Muscle of leg (tissue), 11 donors: ENCODE measurements around the gene CATSPER2. TPM values are rescaled to one million over a fixed set of nuclear protein-coding genes. Genes with fewer than 3 reads are reported as not detected.
"Not testable (repeated sequence)": the region's sequence is repeated elsewhere in the genome, so short reads cannot be mapped to it uniquely, and the experiment has no call there.

Experiments used
- DNase-seq: peaks from one replicate; pipeline ENCODE4 v3.0.0; 2013
- H3K27ac ChIP-seq: one replicate; pipeline ENCODE4 v1.5.1; 2013; ENCODE audit warnings: mild to moderate bottlenecking, low read length, control low read depth
- H3K27me3 ChIP-seq: one replicate; pipeline ENCODE4 v1.6.1; 2013; ENCODE audit warnings: low read length; ENCODE audit not compliant: control insufficient read depth, insufficient read depth
- H3K36me3 ChIP-seq: one replicate; pipeline ENCODE4 v1.6.1; 2013; ENCODE audit warnings: low read length; ENCODE audit not compliant: control insufficient read depth, insufficient read depth
- H3K4me1 ChIP-seq: one replicate; pipeline ENCODE4 v1.6.1; 2013; ENCODE audit warnings: low read length; ENCODE audit not compliant: control insufficient read depth, insufficient read depth
- H3K4me3 ChIP-seq: one replicate; pipeline ENCODE4 v1.5.1; 2013; ENCODE audit warnings: low read length, control low read depth
- H3K9me3 ChIP-seq: replicated peaks from 2 replicates; pipeline ENCODE4 v1.6.1; 2013; ENCODE audit warnings: low read depth, low read length; ENCODE audit not compliant: control insufficient read depth
- WGBS: methylation state at CpG from one replicate; pipeline ENCODE4 v1.1.5; 2013; ENCODE audit warnings: missing lambda C conversion rate; ENCODE audit not compliant: insufficient coverage; 5-methylcytosine and 5-hydroxymethylcytosine counted together
- polyA plus RNA-seq, 8 donors: library from polyadenylated mRNA; unstranded; fragments of 120-200 nt; gene quantifications; one replicate each; pipeline versions ENCODE4 v1.2.1 to v1.2.3, GENCODE V29; 2013; ENCODE audit warnings: inconsistent platforms in 1 of 8, low replicate concordance in 1 of 8; ENCODE audit not compliant: insufficient read length in 8 of 8, insufficient read depth in 1 of 8
- total RNA-seq: library from RNA; stranded (reverse); fragments of 120-200 nt; gene quantifications from one replicate; pipeline ENCODE4 v1.2.4, GENCODE V29; 2013

CATSPER2 gene
- total and polyA plus RNA-seq, 9 donors, result 0.79 to 4.1 (median 1.2) TPM

GRCh38 chr15:43593328-43594190 lies 55.1 kb downstream of the CATSPER2 start, which contains the start of gene CKMT1B:
TSS of gene CKMT1B (plus strand) at chr15:43594027. CDS start at chr15:43594219, 192 bp downstream.
- not testable (repeated sequence) for H3K4me3 ChIP-seq, H3K36me3 ChIP-seq, H3K27me3 ChIP-seq, H3K9me3 ChIP-seq, H3K27ac ChIP-seq, DNase-seq, H3K4me1 ChIP-seq
- WGBS, result no CpG with 5 or more reads among the region's 43 CpGs

GRCh38 chr15:43592841-43593240 lies 55.8 kb downstream of the CATSPER2 start:
- not testable (repeated sequence) for H3K9me3 ChIP-seq
- WGBS, result no CpG with 5 or more reads among the region's 8 CpGs

GRCh38 chr15:43589778-43590466 lies 58.7 kb downstream of the CATSPER2 start, which contains the start of gene PPIP5K1:
TSS of gene PPIP5K1 (minus strand) at chr15:43590208. CDS start at chr15:43584504, 5,704 bp downstream.
- H3K36me3 ChIP-seq, result not testable (repeated sequence)
- WGBS, result no CpG with 5 or more reads among the region's 54 CpGs

More at GRCh38 chr15:43592841-43593240, 55.8 kb downstream of the CATSPER2 start:
- H3K4me1 ChIP-seq, H3K27ac ChIP-seq, H3K27me3 ChIP-seq, DNase-seq, H3K4me3 ChIP-seq, H3K36me3 ChIP-seq: not testable (repeated sequence)

More at GRCh38 chr15:43589778-43590466, 58.7 kb downstream of the CATSPER2 start, which contains the start of gene PPIP5K1:
- not testable (repeated sequence) for H3K27me3 ChIP-seq, H3K4me3 ChIP-seq, H3K4me1 ChIP-seq, DNase-seq, H3K9me3 ChIP-seq, H3K27ac ChIP-seq

Other genes starting within 250 kb of the CATSPER2 start
- 48.8 TPM for gene TP53BP1, start 155.7 kb downstream of the CATSPER2 start, total RNA-seq
- gene TP53BP1, start 155.7 kb downstream of the CATSPER2 start, polyA plus RNA-seq, result 10 to 100 TPM; 33.9 to 49.9 (median 45.9) TPM
- gene MAP1A, start 131.2 kb downstream of the CATSPER2 start, total RNA-seq, result 22.9 TPM
- 10 to 100 TPM; 23.8 to 56.2 (median 43.6) TPM for gene MAP1A, start 131.2 kb downstream of the CATSPER2 start, polyA plus RNA-seq
- 6.1 TPM for gene PPIP5K1, start 58.6 kb downstream of the CATSPER2 start, total RNA-seq
- 1 to 10 TPM; 5.9 to 9.9 (median 7.0) TPM for gene PPIP5K1, start 58.6 kb downstream of the CATSPER2 start, polyA plus RNA-seq
- not detected for gene CKMT1B, start 54.8 kb downstream of the CATSPER2 start, total RNA-seq
- 1 to 10 TPM in 1 of 8 donors, under 1 TPM in 1, not detected in 6; 0.34 to 1.4 TPM for gene CKMT1B, start 54.8 kb downstream of the CATSPER2 start, polyA plus RNA-seq
- 0.09 TPM for gene STRC, start 30.0 kb downstream of the CATSPER2 start, total RNA-seq
- 1 to 10 TPM in 1 of 8 donors, under 1 TPM in 7; 0.09 to 1.6 (median 0.38) TPM for gene STRC, start 30.0 kb downstream of the CATSPER2 start, polyA plus RNA-seq
- gene CKMT1A, start 45.0 kb upstream of the CATSPER2 start, total RNA-seq, result not detected
- under 1 TPM in 3 of 8 donors, not detected in 5; 0.35 to 0.41 (median 0.38) TPM for gene CKMT1A, start 45.0 kb upstream of the CATSPER2 start, polyA plus RNA-seq
- 101 TPM for gene PDIA3, start 97.6 kb upstream of the CATSPER2 start, total RNA-seq
- gene PDIA3, start 97.6 kb upstream of the CATSPER2 start, polyA plus RNA-seq, result 100 to 1,000 TPM; 217 to 381 (median 241) TPM
- gene ELL3, start 128.1 kb upstream of the CATSPER2 start, total RNA-seq, result 2.3 TPM
- 1 to 10 TPM; 1.9 to 4.2 (median 2.8) TPM for gene ELL3, start 128.1 kb upstream of the CATSPER2 start, polyA plus RNA-seq
- gene SERF2, start 143.5 kb upstream of the CATSPER2 start, total RNA-seq, result 650 TPM
- gene SERF2, start 143.5 kb upstream of the CATSPER2 start, polyA plus RNA-seq, result 100 to 1,000 TPM; 505 to 760 (median 671) TPM
- 0.18 TPM for gene SERINC4, start 151.4 kb upstream of the CATSPER2 start, total RNA-seq
- under 1 TPM in 4 of 8 donors, not detected in 4; 0.41 to 0.59 (median 0.49) TPM for gene SERINC4, start 151.4 kb upstream of the CATSPER2 start, polyA plus RNA-seq
- gene HYPK, start 151.8 kb upstream of the CATSPER2 start, total RNA-seq, result 3.9 TPM
- 10 to 100 TPM in 5 of 8 donors, 1 to 10 TPM in 3; 5.4 to 20.3 (median 11.5) TPM for gene HYPK, start 151.8 kb upstream of the CATSPER2 start, polyA plus RNA-seq
- 25.9 TPM for gene MFAP1, start 175.8 kb upstream of the CATSPER2 start, total RNA-seq
- gene MFAP1, start 175.8 kb upstream of the CATSPER2 start, polyA plus RNA-seq, result 10 to 100 TPM; 31.0 to 42.2 (median 34.7) TPM
- gene WDR76, start 178.2 kb upstream of the CATSPER2 start, total RNA-seq, result 9.1 TPM
- 10 to 100 TPM in 2 of 8 donors, 1 to 10 TPM in 6; 7.2 to 12.2 (median 8.8) TPM for gene WDR76, start 178.2 kb upstream of the CATSPER2 start, polyA plus RNA-seq